ENCODE measurements around the gene TYW3. TPM values are rescaled to one million over a fixed set of nuclear protein-coding genes. Genes with fewer than 3 reads are reported as not detected.
A peak's percentile ranks its signal among the peaks of the same experiment; 100 is the strongest.
"Not testable (repeated sequence)": the region's sequence is repeated elsewhere in the genome, so short reads cannot be mapped to it uniquely, and the experiment has no call there.

The TYW3 gene
- total RNA-seq, 1 donor, result 17.4 TPM

GRCh38 chr1:74729741-74730478, 3.0 kb upstream of the TYW3 start:
- DNase-seq (ENCODE audit: insufficient read length, low spot score, missing footprints), result peak; percentile 88
- peaks cover 71% of the 10 kb centered on the region for H3K79me2 ChIP-seq (ENCODE audit: insufficient read depth, low read length)
- no peaks in the 10 kb centered on the region for H3K27me3 ChIP-seq (ENCODE audit: insufficient read depth, low read length)
- no peak for TF ChIP-seq CTCF (IDR thresholded peaks at IDR 0.05; ENCODE audit: extremely low read depth, low read depth, low read length)
- peak overlapping the region; percentile 62 for H3K4me2 ChIP-seq (ENCODE audit: insufficient read depth, low read length)
- H2AFZ ChIP-seq (ENCODE audit: low read length), result no peak overlapping the region
- peaks cover 27% of the 10 kb centered on the region for H3K4me1 ChIP-seq (ENCODE audit: insufficient read depth, low read length)
- H3K36me3 ChIP-seq (ENCODE audit: insufficient read depth, low read length), result peaks cover 6% of the 10 kb centered on the region
- H3K9me3 ChIP-seq (ENCODE audit: low read depth, low read length), result peaks cover 1% of the 10 kb centered on the region
- H3K4me3 ChIP-seq (ENCODE audit: insufficient read depth, low read length), result no peak overlapping the region
- H3K27ac ChIP-seq (ENCODE audit: low read depth, low read length), result peak overlapping the region; percentile 19
- no peaks in the 10 kb centered on the region for H4K20me1 ChIP-seq (ENCODE audit: insufficient read depth, low read length)

GRCh38 chr1:74731399-74732052, 1.4 kb upstream of the TYW3 start:
- TF ChIP-seq CTCF (IDR thresholded peaks at IDR 0.05; ENCODE audit: extremely low read depth, low read depth, low read length), result no peak
- H3K9me3 ChIP-seq (ENCODE audit: low read depth, low read length), result no peaks in the 10 kb centered on the region
- peaks cover under 1% of the 10 kb centered on the region for H3K36me3 ChIP-seq (ENCODE audit: insufficient read depth, low read length)
- DNase-seq (ENCODE audit: insufficient read length, low spot score, missing footprints), result peak; percentile 18
- peaks cover 66% of the 10 kb centered on the region for H3K79me2 ChIP-seq (ENCODE audit: insufficient read depth, low read length)
- H3K27me3 ChIP-seq (ENCODE audit: insufficient read depth, low read length), result no peaks in the 10 kb centered on the region
- peak overlapping the region; percentile 55 for H3K4me3 ChIP-seq (ENCODE audit: insufficient read depth, low read length)
- H2AFZ ChIP-seq (ENCODE audit: low read length), result no peak overlapping the region
- H3K4me2 ChIP-seq (ENCODE audit: insufficient read depth, low read length), result peak overlapping the region; percentile 68
- no peaks in the 10 kb centered on the region for H4K20me1 ChIP-seq (ENCODE audit: insufficient read depth, low read length)
- peaks cover 27% of the 10 kb centered on the region for H3K4me1 ChIP-seq (ENCODE audit: insufficient read depth, low read length)
- no peak overlapping the region for H3K27ac ChIP-seq (ENCODE audit: low read depth, low read length)

GRCh38 chr1:74732071-74732946, 643 bp upstream of the TYW3 start:
- H3K9me3 ChIP-seq (ENCODE audit: low read depth, low read length); DNase-seq (ENCODE audit: insufficient read length, low spot score, missing footprints); H4K20me1 ChIP-seq (ENCODE audit: insufficient read depth, low read length); H3K36me3 ChIP-seq (ENCODE audit: insufficient read depth, low read length); H3K27me3 ChIP-seq (ENCODE audit: insufficient read depth, low read length): not testable (repeated sequence)
- Histone ChIP-seq H3K4me3 (ENCODE audit: insufficient read depth, low read length) (peak overlapping the region; percentile 86), H3K27ac (ENCODE audit: low read depth, low read length) (peak overlapping the region; percentile 40), H2AFZ (ENCODE audit: low read length) (peak overlapping the region; percentile 98), H3K79me2 (ENCODE audit: insufficient read depth, low read length) (peaks cover 59% of the 10 kb centered on the region), H3K4me2 (ENCODE audit: insufficient read depth, low read length) (peak overlapping the region; percentile 83), H3K4me1 (ENCODE audit: insufficient read depth, low read length) (peaks cover 27% of the 10 kb centered on the region)

GRCh38 chr1:74733604-74734484, 892 bp downstream of the TYW3 start:
- H3K4me2 ChIP-seq (ENCODE audit: insufficient read depth, low read length), result peak overlapping the region; percentile 83
- H4K20me1 ChIP-seq (ENCODE audit: insufficient read depth, low read length), result no peaks in the 10 kb centered on the region
- H3K9me3 ChIP-seq (ENCODE audit: low read depth, low read length), result no peaks in the 10 kb centered on the region
- peaks cover 27% of the 10 kb centered on the region for H3K4me1 ChIP-seq (ENCODE audit: insufficient read depth, low read length)
- no peaks in the 10 kb centered on the region for H3K27me3 ChIP-seq (ENCODE audit: insufficient read depth, low read length)
- DNase-seq (ENCODE audit: insufficient read length, low spot score, missing footprints), result peak; percentile 23
- peak; percentile 78 for TF ChIP-seq CTCF (IDR thresholded peaks at IDR 0.05; ENCODE audit: extremely low read depth, low read depth, low read length)
- H3K4me3 ChIP-seq (ENCODE audit: insufficient read depth, low read length), result peak overlapping the region; percentile 86
- peak overlapping the region; percentile 93 for H3K27ac ChIP-seq (ENCODE audit: low read depth, low read length)
- peak overlapping the region; percentile 98 for H2AFZ ChIP-seq (ENCODE audit: low read length)
- H3K79me2 ChIP-seq (ENCODE audit: insufficient read depth, low read length), result peaks cover 46% of the 10 kb centered on the region
- peaks cover 12% of the 10 kb centered on the region for H3K36me3 ChIP-seq (ENCODE audit: insufficient read depth, low read length)
